ENCODE data around the gene TMC7.
"Not testable (repeated sequence)": the region's sequence is repeated elsewhere in the genome, so short reads cannot be mapped to it uniquely, and the experiment has no call there.

Gene TMC7

DNA sequence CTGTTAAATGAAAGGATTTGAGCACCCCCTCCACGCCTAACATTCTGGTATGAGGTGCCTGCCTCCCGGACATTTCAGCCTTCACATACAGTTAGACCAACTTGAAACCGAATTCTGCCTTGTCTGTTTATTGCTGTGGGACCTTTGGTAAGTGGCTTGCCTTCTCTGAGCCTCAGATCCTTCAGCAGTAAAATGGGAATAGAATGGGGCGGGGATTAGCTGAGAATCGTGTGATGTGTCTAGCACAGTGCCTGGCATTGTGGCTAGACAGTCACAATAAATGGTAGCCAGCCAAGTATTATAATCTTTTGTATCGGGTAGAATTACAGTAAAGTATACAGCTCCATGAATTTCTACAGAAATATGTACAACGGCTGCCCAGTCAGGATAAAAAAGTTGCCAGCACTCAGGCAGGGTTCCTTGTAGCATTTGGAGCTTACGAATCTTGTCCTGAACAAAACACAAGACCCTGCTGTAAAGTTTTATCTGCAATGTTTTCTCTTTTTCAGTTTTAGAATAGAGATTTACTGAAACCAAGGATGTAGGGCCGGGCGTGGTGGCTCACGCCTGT, 786 bp downstream of the TMC7 start:
- DNase-seq (ENCODE audit: low spot score) = no peak

DNA sequence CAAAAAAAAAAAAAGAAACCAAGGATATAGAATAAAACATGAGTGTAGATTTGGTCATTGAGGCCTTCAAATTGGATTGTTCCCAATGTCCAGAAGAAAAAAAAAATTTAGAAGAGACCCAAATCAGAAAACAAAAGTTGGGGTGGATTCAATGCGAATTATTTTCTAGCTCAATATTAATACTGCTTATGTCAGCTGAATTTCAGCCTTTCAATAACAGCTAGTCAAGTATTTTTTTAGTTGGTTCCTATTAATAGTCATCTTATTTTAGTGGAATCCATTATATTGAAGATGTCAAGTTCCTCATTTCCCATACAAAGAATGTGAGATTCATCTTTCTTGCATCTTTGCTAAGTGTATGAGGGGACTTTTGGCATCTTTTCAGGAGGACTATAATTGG, 1.5 kb downstream of the TMC7 start:
- DNase-seq (ENCODE audit: low spot score) = not testable (repeated sequence)

DNA sequence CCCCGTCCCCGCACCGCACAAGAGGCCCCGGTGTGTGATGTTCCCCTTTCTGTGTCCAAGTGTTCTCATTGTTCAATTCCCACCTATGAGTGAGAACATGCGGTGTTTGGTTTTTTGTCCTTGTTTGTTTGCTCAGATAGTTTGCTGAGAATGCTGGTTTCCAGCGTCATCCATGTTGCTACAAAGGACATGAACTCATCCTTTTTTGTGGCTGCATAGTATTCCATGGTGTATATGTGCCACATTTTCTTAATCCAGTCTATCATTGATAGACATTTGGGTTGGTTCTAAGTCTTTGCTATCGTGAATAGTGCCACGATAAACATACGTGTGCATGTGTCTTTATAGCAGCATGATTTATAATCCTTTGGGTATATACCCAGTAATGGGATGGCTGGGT, 8.0 kb downstream of the TMC7 start:
- DNase-seq (ENCODE audit: low spot score) = not testable (repeated sequence)

DNA sequence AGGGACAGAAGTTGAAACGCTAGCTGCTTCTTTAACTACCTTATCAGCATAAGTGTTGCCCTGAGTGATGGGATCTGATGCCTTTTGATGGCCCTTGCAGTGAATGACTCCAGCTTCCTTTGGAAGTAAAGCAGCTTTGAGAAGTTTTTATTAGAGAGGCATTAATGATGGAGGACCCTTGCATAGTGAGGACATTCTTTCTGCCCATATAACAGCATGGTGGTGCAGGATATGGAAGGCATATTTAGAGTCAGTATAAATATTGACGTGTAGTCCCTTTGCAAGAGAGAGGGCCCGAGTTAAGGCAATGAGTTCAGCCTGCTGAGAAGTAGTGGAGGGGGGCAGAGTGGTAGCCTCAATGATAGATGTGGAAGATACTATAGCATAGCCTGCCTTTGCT, 9.8 kb downstream of the TMC7 start:
- DNase-seq (ENCODE audit: low spot score) = not testable (repeated sequence)

- DNase-seq (ENCODE audit: low spot score) = not testable (repeated sequence)
These were observed 10.4 kb downstream of the TMC7 start for GRCh38 chr16:18994181-18994580.

- not testable (repeated sequence) for DNase-seq (ENCODE audit: low spot score)
These were observed 11.7 kb downstream of the TMC7 start for GRCh38 chr16:18995406-18995805.

GRCh38 chr16:18996536-18996935, 12.8 kb downstream of the TMC7 start:
- not testable (repeated sequence) for DNase-seq (ENCODE audit: low spot score)

GRCh38 chr16:18997001-18997400, 13.3 kb downstream of the TMC7 start:
- not testable (repeated sequence) for DNase-seq (ENCODE audit: low spot score)

- DNase-seq (ENCODE audit: low spot score) = no peak
These were observed 15.3 kb downstream of the TMC7 start for GRCh38 chr16:18999045-18999393.

GRCh38 chr16:19001788-19002187, 18.1 kb downstream of the TMC7 start:
- peak; percentile 45 for DNase-seq (ENCODE audit: low spot score)

DNA sequence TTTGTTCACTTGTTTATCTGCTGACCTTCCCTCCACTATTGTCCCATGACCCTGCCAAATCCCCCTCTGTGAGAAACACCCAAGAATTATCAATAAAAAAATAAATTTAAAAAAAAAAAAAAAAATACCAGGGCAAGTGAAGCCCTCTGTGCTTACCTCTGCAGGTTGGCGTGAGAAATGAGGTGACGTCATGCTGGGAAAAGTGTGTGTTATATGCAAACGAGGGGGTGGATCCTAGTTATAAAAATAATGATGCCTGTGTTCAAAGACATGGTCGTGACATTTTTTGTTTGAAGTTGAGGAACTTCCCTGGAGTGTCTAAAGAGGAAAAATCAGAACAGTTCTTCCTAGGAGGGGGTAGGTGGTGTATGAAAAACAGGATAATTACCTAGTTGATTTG, 20.2 kb downstream of the TMC7 start:
- DNase-seq (ENCODE audit: low spot score) = no peak

GRCh38 chr16:19005561-19006445, 22.1 kb downstream of the TMC7 start:
- DNase-seq (ENCODE audit: low spot score) = no peak

GRCh38 chr16:19006446-19007315, 22.9 kb downstream of the TMC7 start:
- DNase-seq (ENCODE audit: low spot score) = no peak

GRCh38 chr16:19008245-19009169, 24.8 kb downstream of the TMC7 start:
- peak; percentile 53 for DNase-seq (ENCODE audit: low spot score)

- DNase-seq (ENCODE audit: low spot score) = no peak
These were observed 27.5 kb downstream of the TMC7 start for GRCh38 chr16:19011169-19011731.

DNA sequence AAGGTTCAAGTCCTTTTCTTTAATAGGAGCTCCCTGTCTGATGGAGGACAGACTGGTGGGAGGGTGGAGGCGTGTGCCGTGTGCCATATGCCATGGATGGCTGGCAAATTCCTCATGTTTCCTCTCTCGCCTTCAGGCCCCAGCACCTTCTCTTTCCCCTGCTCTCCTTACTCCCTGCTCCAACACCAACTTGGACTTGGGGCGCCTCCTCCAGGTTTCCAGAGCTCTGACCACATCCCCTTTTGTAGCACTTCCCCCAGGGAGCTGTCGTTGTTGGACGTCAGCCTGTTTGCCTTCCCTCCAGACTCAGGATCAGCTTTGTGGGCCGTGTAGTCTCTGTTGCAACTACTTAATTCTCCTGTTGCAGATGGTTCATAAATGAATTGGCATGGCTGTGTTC, 30.7 kb downstream of the TMC7 start:
- DNase-seq (ENCODE audit: low spot score) = no peak

- DNase-seq (ENCODE audit: low spot score) = no peak
These were observed 33.4 kb downstream of the TMC7 start for GRCh38 chr16:19017179-19017578.

GRCh38 chr16:19020689-19021088, 37.0 kb downstream of the TMC7 start:
- no peak for DNase-seq (ENCODE audit: low spot score)

- DNase-seq (ENCODE audit: low spot score) = no peak
These were observed 38.0 kb downstream of the TMC7 start for GRCh38 chr16:19021747-19022146.

DNA sequence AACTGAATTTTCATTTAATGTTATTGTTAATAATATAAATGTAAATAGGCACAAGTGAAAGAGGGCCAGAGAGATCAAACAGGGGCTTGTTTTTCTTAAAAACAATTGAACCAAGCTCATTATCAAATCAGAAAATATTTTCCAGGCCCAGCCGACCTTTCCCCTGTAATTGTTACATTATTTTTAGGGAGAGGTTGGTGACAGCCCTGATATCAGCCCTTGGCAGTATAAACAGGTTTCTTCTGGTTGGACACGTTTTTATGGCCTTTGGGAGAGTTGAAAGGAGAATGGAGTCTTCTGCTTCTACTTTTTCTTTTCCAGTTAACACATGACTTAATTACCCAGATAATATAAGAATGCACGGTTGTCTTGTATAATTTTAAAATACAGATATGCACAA, 43.7 kb downstream of the TMC7 start:
- DNase-seq (ENCODE audit: low spot score) = no peak

- no peak for DNase-seq (ENCODE audit: low spot score)
These were observed 46.2 kb downstream of the TMC7 start for GRCh38 chr16:19029980-19030379.
